SK-N-MC (cell line): ENCODE results near the gene TEX261.

Source experiments
- EZH2 ChIP-seq: fragments of 200-600 bp; sonication (generic); IDR thresholded peaks from one replicate; pipeline ENCODE4 v1.6.1; 2017; ENCODE audit warnings: antibody characterized with exemption
- FOXP2 ChIP-seq: optimal IDR thresholded peaks from 2 replicates; pipeline ENCODE3; 2011; ENCODE audit warnings: mild to moderate bottlenecking, moderate library complexity; ENCODE audit not compliant: insufficient read depth; ENCODE audit errors: extremely low read length, control extremely low read depth
- POLR2AphosphoS5 ChIP-seq: IDR thresholded peaks from 2 replicates; pipeline ENCODE4 v1.6.1; 2012; ENCODE audit warnings: mild to moderate bottlenecking, low read depth, low read length, borderline replicate concordance

GRCh38 chr2:70983506-70984227 lies 11.0 kb downstream of the TEX261 start:
- TF ChIP-seq POLR2AphosphoS5 (no peak), EZH2 (no peak), FOXP2 (no peak)
